Jurkat, Clone E6-1 (cell line): ENCODE measurements around the gene MYL1.

Experiments
- DNase-seq: peaks from one replicate; pipeline ENCODE4 v3.0.0-alpha.2; 2011; ENCODE audit warnings: low read depth, low spot score
- H3K4me3 ChIP-seq: 2 replicates; pipeline ENCODE4 v1.5.1; 2011; ENCODE audit warnings: mild to moderate bottlenecking, low read length, control low read depth, moderate library complexity

The MYL1 gene

DNA sequence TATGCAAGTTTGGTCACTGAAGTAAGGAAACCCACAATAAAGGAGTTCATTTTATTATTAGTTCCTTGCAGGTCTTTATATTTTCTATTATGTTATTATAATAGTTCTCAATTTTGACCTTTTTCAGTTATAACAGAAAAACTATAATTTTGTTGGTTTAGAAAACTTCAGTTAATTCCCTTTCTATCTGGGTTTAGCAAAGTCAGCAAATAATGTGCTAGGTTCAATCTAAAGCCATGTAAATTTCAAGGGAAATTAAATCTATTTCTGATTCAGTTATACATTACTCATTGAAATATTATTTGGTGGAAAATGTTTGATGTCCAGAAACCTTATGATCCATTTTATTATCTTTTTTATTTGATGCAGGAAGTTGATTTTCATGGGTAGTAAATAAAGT is 43.7 kb downstream of the MYL1 start:
- no peak overlapping the region for H3K4me3 ChIP-seq
- DNase-seq = no peak

GRCh38 chr2:210269148-210269547 is 45.8 kb downstream of the MYL1 start:
- DNase-seq = no peak
- H3K4me3 ChIP-seq = no peak overlapping the region

- no peak for DNase-seq
- H3K4me3 ChIP-seq = no peak overlapping the region
Observed at GRCh38 chr2:210268281-210268680, 46.7 kb downstream of the MYL1 start.

- no peak for DNase-seq
Observed at GRCh38 chr2:210267698-210268097, 47.3 kb downstream of the MYL1 start.

DNA sequence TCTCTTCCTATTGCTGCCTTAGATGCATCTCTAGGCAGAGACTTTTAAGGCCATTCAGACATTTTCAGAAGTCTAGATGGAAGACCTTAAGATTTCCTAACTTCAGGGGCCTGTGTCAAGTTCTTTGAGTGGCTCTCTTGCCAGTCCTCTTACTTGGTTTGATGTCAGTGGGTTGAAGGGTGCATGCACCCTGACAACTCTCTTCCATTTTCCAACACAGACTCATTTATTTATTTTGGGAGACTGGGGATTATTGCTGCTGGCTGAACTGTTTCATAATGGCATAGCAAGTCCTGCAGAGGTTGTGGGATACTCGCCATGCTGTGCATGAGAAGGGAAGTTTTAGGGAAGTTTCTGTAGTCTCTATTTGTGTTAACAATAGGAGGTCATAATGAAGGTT is 50.7 kb downstream of the MYL1 start:
- H3K4me3 ChIP-seq = no peak overlapping the region
- DNase-seq = no peak

More at GRCh38 chr2:210267698-210268097, 47.3 kb downstream of the MYL1 start:
- no peak overlapping the region for H3K4me3 ChIP-seq

GRCh38 chr2:210263841-210264240 is 51.1 kb downstream of the MYL1 start:
- DNase-seq = no peak

GRCh38 chr2:210262036-210262435 is 52.9 kb downstream of the MYL1 start:
- DNase-seq = no peak
- H3K4me3 ChIP-seq = no peak overlapping the region

More at GRCh38 chr2:210263841-210264240, 51.1 kb downstream of the MYL1 start:
- H3K4me3 ChIP-seq = no peak overlapping the region

- H3K4me3 ChIP-seq = no peak overlapping the region
- DNase-seq = no peak
Observed at GRCh38 chr2:210259687-210260086, 55.3 kb downstream of the MYL1 start.

GRCh38 chr2:210252699-210253606 is 62.0 kb downstream of the MYL1 start:
- no peak overlapping the region for H3K4me3 ChIP-seq
- no peak for DNase-seq

- H3K4me3 ChIP-seq = no peak overlapping the region
- DNase-seq = no peak
Observed at GRCh38 chr2:210250622-210251021, 64.4 kb downstream of the MYL1 start.
